ENCODE measurements around the gene ANO2.

- no peak for TF ChIP-seq EZH2 (IDR thresholded peaks at IDR 0.05; ENCODE audit: borderline replicate concordance, insufficient read depth, low read length, poor library complexity, severe bottlenecking)
- no peak for TF ChIP-seq CTCF (IDR thresholded peaks at IDR 0.05; ENCODE audit: poor library complexity, severe bottlenecking)
Observed at GRCh38 chr12:5654019-5654418, 291.0 kb downstream of the ANO2 start.

Data from neural cell (in vitro differentiated cells).